ENCODE results near the gene COBL.

Gene COBL

DNA sequence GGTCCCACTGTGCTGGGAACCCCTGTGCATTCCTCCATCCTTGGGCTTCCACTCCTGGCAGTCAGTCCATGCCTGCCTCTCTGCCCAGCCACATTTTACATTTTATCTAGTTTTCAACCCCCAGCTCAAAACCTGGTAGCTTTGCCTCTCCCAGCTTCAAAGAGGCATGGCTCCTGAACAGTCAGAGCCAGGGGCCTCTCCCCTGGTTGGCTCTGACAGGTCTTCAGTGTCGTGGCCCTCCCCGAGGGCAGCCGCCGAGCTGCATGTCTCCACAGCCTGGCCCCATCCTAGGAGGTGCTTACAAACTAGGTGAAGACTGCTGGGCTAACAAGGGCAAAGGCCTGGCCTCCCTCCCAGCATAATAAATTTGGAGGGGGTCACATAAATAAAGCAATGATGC lies 14.8 kb downstream of the COBL start:
- no peak for ATAC-seq

DNA sequence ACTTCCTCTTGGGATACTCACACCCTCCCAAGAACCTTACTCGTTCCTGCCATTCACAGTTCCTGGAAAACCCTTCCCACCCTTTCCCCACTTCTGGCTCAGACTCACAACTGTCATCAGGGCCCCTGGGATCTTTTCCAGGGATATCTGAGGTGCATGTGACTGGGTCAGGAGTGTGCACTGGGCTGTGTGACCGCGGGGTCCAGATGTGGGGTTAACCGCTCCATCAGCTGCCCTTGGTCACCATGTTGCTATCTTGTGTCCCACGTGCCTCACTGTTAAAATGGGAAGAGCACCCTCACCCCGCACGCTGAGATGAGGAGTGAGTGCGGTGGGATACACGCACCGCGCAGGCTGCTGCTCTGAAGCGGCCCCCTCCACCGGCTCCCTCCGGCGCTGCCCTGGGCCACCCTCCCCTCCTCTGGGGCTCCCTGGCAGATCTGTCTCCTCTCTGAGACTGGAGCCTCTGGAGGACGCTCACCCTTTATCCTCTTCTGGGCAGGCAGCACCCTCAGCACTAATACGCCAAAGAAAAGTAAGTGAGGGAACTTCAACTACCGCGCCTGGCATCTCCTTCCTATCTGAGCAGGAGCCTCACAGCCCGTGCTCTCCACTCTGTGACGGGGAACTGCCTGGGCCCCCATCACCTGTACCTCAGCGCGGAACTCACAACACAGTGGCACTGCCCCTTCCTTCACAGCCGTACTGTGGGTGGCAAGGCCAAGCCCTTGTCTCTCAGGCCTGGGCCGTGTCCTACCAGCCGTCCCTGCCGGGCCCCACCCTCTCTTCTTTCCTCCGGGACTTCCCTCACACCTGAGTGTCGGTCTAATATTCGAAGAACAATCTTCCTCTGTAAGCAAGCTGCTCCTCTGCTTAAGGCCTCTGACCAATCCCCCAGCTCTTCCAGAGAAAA lies 15.6 kb downstream of the COBL start:
- no peak for ATAC-seq

DNA sequence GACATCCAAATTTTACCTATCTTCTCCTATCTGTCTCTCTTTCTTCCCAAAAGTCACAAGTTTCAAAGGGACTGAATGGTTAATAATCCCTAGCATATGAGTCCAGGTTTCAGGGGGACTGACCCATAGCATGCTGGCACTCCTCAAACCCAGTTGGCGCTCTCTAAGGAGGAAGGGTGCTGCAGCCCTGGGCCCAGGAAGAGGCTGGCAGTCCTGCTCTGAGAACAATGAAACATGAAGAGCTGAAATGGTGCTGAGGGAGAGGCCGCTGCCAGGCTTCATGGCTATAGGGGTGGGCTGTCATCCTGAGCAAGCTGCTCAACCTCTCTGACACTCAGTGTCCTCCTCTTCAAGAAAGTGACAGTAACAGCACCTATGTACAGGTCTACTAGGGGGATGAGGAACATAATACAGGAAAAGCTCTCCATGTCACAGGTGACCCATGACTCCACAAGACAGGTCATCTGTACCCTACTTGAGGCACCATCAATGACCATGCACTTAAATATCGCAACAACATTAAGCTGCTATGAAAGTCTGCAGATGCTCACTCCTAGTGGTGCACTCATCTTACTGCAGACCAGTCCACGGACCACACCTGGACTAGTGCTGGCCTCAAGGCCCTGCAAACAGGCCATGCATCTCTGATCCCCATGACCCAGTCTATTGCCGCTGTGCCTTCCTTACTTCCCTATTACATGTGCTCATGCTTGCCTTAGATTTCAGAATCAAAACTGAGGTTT lies 17.0 kb downstream of the COBL start:
- no peak for ATAC-seq

DNA sequence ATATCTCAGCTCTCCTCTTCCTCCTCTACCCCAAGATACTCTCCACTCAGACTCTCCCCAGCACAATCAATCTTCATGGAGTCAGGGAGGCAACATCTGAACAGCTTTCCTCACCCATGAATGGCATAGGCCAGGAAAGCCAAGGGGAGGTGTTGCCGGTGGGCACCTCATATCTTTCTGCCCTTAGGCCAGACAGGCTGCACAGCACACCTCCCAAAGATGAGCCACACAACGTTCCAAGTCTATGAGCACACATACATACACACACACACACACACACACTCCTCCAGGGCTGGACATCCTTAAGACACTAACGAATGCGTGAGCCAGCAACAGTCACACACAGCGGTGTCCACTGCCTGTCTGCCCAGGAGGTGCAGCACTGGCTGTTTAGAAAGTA lies 17.7 kb downstream of the COBL start:
- no peak for ATAC-seq

DNA sequence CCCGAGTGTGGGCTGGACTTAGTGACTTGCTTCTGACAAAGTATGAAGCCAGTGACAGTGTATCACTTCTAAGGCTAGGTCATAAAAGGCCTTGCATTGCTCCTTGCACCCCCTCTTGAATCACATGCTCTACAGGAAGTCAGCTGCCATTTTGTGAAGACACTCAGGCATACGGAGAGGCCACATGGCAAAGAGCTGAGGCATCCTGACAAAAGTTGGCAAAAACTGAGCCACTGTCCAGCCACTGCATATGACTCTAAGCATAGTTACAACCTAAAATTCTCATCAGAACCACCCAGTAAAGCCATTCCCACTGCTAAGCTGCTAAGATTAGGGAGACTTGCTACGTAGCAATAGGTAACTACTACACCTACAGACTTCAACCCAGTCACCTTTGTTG lies 18.6 kb downstream of the COBL start:
- no peak for ATAC-seq

DNA sequence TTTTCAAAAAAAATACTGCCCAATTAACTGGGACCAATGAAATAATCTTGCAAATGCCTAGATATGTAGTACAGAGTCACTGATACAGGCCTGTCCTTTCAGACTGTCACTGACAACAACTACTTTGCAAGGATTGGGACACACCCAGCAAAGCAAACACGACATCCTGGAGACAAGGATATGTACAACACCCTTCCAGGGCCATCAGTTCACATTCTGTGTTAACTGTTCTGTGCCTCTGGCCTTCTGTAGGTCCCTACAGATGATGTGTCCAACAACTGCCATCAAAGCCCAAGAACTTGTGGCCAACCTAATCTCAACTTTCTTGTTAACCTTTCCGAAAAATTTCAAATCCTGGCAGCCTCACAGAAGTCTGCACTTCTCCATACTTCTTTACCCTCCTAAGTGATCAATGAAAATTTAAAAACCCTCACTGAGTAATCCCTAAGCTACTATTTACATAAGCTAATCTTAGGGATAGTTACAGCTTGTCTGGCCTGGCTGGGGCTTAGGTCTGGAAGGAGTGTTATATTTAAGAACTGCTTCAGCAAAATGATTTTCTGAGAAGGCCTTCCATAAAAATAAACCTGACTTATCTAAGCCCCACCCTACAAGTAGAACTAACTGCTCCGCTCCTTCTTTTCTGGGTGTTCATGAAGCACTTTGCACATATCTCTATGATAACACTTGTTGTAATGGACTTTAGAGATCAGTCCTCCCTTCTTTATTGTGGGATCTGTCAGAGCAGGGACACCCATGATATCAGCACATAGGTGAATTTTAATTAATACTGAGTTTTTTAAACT lies 21.0 kb downstream of the COBL start:
- ATAC-seq, result no peak

DNA sequence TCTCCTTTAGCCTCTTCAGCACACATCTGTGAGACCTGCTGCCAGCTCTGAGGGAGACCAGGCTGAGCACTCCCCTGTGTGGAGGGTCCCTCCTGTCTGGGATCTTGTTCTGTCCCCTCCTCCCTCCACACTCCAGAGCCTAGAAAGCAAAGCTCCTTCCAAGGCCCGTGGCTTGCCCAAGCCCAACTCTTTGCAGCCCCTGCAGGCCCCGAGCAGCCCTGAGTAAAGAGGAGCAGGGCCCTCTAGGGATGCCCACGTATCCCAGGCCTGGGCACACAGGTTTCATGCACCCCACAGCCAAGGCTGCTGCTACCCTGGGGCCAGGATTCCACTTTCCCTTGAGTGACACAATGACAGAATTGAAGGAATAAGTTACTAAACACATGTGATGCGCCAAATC lies 24.0 kb downstream of the COBL start:
- ATAC-seq, result no peak

DNA sequence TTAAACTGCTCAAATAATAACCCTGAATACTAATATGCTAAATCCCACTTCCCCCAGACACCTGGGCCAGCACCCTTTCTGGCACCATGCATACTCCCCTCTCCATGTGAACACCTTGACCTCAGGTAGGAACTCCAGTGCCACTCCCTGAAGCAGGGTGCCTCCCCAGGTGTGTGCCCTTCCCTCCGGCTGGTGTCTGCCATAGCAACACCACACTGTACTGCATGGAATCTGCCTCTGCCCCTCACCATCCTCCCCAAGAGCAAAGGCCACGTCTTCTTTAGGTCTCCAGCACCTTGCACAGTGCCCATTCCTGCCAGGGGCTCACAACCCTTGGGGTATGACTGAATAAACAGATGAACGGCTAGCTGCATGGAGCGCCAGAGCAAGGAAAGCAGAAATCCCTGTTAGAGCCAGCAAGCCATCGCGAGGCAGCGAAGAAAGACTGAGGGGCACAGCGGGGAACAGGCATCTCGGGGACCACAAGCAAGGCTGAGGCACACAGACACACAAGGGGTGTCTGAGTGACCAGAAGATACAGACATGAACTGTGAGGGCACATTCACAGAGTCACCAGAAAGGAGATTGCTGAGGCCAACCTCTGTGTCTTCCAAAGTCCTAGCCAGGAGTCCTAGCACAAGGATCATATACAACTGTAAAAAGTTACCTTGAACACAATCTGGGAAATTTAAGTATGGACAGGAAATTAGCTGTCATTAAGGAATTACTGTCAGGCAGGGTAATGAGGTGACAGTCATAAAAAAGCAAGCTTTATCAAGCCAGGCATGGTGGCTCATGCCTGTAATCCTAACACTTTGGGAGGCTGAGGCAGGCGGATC lies 25.7 kb downstream of the COBL start:
- ATAC-seq, result no peak

DNA sequence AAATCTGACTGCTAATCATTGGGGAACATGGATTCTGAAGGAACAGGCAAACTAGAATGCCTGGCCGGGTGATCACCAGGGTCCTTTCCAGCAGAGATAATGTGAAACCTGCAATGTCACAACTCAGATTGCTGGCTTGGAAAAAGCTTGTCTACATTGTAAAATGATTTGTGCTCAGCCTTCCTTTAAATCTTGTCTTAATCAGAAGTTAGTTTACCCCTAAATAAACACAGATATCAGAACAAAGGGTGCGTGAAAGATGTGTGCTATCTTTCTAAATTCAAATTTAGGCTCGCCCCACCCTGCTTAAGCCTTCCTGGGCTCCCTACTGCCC lies 26.3 kb downstream of the COBL start:
- no peak for ATAC-seq

DNA sequence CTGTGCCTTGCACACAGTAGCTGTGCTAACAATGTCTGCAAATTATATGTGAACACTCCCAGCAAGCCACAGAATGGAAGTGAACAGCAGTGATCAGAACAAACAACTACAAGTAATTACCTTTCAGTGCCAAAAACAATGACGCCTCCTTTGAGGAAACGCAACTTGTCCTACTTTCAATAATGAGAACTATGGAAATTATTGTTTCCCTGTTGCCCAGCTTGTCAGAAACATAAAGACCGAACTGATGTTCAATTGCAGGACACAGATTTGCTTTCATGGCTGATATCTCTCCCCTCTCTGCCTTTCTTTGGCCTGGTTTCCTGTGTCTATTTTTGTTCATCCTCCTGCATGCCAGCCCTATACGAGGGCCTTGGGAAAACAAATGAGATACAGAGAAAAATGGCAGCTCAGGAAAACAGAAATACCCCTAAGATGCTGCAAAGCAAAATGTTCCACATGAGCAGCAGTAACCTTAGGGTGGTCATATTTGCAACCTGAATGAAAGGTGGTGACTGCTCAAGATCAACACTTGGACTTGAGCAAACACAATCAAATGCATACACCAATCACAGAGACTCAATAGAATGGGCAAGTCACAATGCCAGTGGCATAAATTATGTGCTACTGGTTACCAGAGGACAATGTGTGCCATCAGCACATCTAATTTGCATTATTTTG lies 26.8 kb downstream of the COBL start:
- ATAC-seq, result no peak

DNA sequence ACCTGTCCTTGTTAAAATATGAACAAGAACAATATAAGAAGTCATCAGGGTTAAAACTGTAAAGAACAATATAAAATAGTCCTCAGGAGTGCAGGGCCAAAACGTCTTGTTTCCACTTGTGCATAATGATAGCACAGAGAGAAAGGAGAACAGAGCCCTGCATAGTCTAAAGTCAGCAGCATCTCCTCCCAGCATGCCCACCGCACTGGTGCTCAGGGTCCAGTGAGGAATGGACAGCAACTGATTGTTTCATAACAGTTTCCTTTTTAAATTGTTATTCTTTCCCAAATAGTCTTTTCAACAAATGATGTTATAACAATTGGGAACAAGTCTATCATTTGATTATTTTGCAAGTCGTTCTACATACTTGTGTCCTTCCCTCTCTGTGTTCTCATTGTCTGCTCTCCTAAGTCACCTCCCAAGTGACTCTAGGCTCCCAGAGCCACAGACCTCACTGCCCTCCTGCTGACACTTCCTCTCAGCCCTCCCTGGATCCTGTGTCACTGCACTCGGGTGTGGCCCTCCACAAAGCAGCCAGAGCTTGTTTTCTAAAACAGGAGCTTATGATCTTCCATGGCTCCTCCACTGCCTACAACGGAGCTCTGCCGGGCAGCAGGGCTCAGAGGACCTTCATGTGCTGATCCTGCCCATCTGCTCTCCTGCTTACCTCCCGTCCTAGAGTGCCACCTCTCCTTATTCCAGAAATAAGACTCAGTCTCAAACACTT lies 27.6 kb downstream of the COBL start:
- ATAC-seq, result no peak

DNA sequence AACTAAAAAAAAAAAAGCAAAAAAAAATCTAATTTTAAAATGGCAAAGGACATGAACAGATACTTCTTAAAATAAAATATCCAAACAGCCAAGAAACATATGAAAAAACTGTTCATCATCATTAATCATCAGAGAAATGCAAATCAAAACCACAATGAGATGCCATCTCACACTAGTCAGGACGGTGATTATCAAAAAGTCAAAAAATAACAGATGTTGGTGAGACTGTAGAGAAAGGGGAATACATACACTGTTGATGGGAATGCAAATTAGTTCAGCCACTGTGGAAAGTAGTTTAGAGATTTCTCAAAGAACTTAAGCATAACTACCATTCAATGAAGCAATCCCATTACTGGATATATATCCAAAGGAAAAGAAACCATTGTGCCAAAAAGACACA lies 30.2 kb downstream of the COBL start:
- ATAC-seq, result no peak

DNA sequence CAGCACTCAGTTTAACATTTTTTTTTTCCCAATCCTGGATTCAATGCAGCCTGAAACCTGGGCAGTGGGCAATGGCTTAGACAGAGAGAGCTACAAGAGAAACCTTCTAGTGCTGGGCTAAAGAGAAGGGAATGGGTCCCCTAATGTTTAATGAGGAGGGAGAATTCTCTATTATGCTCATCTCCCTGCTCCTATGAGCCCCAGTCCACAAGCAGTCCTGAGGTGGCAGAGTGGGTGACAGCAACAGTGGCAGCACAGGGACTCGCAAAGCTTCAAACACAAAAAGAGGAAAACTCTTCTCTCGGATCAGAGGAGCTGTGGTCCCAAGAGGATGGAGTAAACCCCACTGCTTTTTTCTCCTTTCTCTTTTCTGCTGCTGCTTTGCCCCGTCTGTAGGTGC lies 36.5 kb downstream of the COBL start:
- ATAC-seq, result no peak

DNA sequence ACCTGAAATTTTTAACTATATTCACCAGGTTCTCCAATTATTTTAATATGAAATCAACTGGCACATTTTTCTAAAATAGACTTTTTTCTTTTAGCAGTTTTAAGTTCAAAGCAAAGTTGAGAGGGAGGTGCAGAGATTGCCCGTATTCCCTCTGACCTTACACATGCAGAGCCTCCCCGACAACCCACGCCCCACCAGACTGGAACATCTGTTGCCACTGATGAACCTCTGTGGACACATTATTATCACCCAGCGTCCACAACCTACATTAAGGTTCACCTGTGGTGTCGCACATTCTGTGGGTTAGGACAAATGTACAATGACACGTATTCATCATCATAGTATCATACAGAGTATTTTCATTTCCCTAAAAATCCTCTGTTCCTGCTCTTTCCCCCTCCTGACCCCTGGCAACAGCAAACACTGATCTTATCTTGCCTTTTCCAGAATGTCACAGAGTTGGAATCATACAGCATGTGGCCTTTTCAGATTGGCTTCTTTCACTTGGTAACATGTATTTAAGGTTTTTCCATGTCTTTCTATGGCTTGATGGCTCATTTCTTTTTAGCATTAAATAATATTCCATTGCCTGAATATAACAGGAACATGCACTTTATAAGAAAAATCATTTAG lies 37.1 kb downstream of the COBL start:
- no peak for ATAC-seq

DNA sequence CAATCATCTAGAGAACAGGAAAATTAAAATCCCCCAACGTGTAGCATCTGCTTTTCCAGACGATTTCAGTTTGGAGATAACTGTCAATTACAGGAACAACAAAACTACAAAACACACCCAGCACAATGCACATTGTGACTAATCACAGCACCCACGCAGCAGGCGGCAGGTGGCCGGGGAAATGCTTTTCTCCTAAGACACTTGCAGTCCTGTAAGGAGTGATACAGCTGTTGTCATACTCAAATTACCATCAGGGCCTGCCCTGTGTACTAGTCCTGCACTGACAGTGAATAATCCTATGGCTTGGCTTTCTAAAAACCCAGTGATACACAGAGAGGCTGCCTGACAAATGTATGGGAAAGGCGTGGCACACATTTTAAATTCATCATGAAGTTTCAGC lies 37.8 kb downstream of the COBL start:
- no peak for ATAC-seq

DNA sequence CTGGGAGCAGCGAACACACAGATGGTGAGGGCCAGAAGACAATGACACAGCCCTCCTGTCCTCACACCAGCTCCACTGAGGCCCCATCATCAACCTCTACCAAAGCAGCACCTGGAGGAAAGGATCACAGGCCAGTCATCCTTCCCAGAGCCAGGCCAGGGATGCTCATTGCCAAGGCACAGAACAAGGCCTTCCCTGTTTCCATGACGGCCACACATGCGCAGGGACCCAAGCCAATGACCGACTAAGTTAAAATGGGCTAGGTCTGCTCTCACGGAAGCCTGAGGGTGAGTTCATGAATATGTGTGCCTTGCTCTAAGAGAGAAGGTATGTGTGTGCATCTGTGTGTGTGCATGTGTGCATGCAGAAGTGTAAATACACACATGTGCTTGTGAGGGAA lies 39.6 kb downstream of the COBL start:
- ATAC-seq, result no peak

DNA sequence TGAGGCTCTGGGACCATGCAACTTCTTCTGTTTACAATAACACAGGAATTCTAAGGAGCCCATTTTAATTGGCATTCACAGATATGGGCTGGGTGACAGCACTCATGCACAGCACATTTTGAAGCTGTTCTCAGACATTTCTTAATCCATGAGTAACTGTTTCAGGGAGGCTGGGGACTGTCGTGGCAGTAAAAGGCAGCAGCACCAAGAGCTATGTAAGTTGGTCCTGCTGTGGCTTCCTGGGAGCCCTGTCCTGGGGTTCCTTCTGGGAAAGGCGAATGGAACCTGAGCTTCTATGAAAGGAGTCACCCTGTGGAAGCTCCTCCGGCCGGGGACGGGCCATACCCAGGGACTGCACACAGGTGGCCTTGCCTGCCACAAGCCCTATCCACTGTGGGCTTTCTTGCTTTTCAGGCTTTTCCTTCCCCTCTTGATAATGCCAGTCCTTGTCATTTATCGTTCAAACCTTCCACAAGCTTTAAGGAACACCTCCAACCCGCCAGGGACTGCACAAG lies 40.5 kb downstream of the COBL start:
- no peak for ATAC-seq

DNA sequence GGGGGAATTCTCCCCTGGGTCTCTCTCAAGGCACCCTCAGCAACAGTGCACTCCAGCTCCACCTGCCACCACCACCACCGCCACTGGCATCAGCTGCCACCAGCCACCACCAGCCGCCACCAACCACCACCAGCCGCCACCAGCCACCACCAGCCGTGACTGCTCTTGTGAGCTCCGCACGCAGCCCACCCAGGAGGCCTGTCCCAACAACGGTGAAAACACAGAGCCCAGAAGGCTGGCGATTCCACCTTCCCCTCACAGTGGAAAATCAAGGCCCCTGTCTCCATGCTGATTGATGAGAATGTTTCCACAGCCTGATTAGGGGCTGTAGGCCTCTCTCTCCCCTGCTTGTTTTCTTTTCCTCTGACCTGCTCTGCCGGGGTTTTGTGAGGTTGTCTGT lies 41.1 kb downstream of the COBL start:
- no peak for ATAC-seq

DNA sequence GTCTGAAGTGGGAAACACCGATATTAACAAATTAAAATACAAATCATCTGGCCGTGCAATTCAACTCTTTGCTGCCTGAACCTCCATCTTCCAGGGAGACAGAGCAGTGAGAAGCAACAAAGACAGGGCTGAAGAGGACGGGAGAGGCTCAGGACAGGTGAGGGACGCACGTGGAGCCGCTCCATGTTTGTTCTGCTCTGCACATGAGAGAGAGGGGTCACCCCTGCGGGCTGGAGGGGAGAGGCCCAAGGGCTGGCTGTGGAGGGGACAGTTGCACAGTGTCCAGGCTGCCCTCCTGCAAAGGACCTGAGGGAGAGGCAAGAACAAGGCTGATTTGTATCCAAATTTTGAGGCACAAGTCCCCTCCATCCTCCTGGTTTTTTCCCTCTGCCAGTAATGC lies 41.7 kb downstream of the COBL start:
- ATAC-seq, result no peak

DNA sequence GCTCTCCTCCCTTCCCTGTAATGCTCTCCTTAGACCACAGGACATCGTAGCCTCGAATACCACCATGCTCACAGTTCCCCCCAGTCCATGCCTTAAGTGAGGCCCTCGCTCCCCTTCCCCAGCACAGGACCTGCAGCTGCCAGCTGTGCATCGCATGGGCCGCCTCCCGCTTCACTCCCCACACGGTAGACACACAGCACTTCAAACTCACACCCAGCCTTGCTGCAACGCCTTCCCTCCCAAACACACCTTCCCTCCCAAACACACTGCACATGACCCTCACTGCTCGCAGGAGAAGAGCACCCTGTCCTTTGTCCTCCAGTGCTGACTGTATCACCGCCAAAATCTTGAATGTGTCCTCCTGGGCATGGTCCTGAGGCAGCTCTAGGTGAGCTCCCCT lies 42.6 kb downstream of the COBL start:
- no peak for ATAC-seq

DNA sequence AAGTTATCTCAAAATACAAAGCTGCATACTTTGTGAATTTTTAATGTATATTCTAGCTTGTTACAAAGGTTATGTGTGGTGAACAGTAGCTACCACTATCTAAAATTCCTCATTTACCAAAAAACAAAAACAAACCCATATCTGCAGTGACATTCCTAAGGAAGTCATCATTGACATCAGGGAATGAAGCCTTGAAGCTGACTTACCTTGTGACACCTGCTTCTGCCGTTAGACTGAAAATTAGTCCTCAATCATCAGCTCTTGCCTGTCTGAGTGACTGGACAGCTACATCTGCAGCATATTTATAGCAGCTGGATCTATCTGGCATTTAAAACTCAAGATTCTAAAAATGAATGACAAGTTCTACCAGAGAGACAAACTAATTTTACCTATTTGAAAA lies 43.2 kb downstream of the COBL start:
- no peak for ATAC-seq
